Measurements from ENCODE around the gene ADRA2C.
"Not testable (repeated sequence)": the region's sequence is repeated elsewhere in the genome, so short reads cannot be mapped to it uniquely, and the experiment has no call there.

The ADRA2C gene

GRCh38 chr4:3801521-3801920 is 35.3 kb downstream of the ADRA2C start:
- DNase-seq = no peak

GRCh38 chr4:3801931-3802550 is 35.9 kb downstream of the ADRA2C start:
- no peak for DNase-seq

- no peak for DNase-seq
Observed at GRCh38 chr4:3802571-3803474, 36.6 kb downstream of the ADRA2C start.

GRCh38 chr4:3803475-3803847 is 37.3 kb downstream of the ADRA2C start:
- DNase-seq = no peak

GRCh38 chr4:3803946-3804345 is 37.8 kb downstream of the ADRA2C start:
- no peak for DNase-seq

GRCh38 chr4:3805026-3805425 is 38.8 kb downstream of the ADRA2C start:
- DNase-seq = no peak

GRCh38 chr4:3805731-3806130 is 39.5 kb downstream of the ADRA2C start:
- DNase-seq = no peak

GRCh38 chr4:3807311-3807710 is 41.1 kb downstream of the ADRA2C start:
- no peak for DNase-seq

GRCh38 chr4:3807822-3808496 is 41.8 kb downstream of the ADRA2C start:
- no peak for DNase-seq

GRCh38 chr4:3808597-3808996 is 42.4 kb downstream of the ADRA2C start:
- no peak for DNase-seq

GRCh38 chr4:3809028-3809427 is 42.8 kb downstream of the ADRA2C start:
- no peak for DNase-seq

GRCh38 chr4:3809451-3810110 is 43.4 kb downstream of the ADRA2C start:
- no peak for DNase-seq

GRCh38 chr4:3810111-3810680 is 44.0 kb downstream of the ADRA2C start:
- no peak for DNase-seq

GRCh38 chr4:3810796-3811485 is 44.8 kb downstream of the ADRA2C start:
- no peak for DNase-seq

GRCh38 chr4:3811621-3812020 is 45.4 kb downstream of the ADRA2C start:
- DNase-seq = no peak

- no peak for DNase-seq
Observed at GRCh38 chr4:3812211-3812934, 46.2 kb downstream of the ADRA2C start.

- no peak for DNase-seq
Observed at GRCh38 chr4:3813151-3814052, 47.2 kb downstream of the ADRA2C start.

GRCh38 chr4:3814053-3814570 is 47.9 kb downstream of the ADRA2C start:
- no peak for DNase-seq

- DNase-seq = not testable (repeated sequence)
Observed at GRCh38 chr4:3814838-3815237, 48.7 kb downstream of the ADRA2C start.

GRCh38 chr4:3816256-3816825 is 50.2 kb downstream of the ADRA2C start:
- no peak for DNase-seq

Measured in SHP77 (cell line).